Measurements from ENCODE around the gene FBLN2. TPM values are rescaled to one million over a fixed set of nuclear protein-coding genes. Genes with fewer than 3 reads are reported as not detected.

The FBLN2 gene
- total and polyA plus RNA-seq, 8 donors, result 1.8 to 143 (median 11.9) TPM

DNA sequence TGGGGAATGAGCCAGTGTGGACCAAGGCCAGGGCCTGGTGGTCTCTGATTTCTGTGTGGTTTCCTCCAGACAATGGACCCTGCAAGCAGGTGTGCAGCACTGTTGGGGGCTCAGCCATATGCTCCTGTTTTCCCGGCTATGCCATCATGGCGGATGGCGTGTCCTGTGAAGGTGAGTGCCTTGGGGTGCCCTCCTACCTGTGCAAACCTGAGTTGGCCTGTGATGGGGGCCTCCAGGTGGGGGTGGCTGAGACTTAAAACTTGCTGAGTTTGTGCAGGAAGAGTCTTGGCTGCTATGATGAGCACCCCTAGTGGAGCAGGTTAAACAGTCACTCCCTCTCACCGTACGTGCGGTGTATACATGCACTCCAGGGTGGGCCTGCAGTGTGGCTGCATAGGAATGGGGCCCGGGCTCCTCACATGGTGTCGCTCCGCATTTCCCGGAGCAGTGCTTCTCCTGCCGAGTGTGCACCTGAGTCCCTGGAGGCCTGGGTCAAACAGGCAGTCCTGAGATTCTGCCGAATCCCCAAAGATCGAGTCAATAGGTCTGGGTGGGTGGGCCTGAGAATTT is 70.8 kb downstream of the FBLN2 start:
- no peak overlapping the region for H3K4me3 ChIP-seq
- no peaks in the 10 kb centered on the region for H3K36me3 ChIP-seq
- H3K27ac ChIP-seq, result no peak overlapping the region
- no peak for DNase-seq
- WGBS, 5 donors, result 84 to 90% (median 87%) methylated on average over 12 to 13 of the region's 13 CpGs
- intact Hi-C loops (cut with DNase I; ENCODE audit: low total_unique reads), result no loop called here
- H3K9me3 ChIP-seq, result no peaks in the 10 kb centered on the region
- H3K4me1 ChIP-seq, result peaks cover 0 to 10% (median 7%) of the 10 kb centered on the region in 4 donors
- H3K27me3 ChIP-seq, result no peaks in the 10 kb centered on the region
- TF ChIP-seq EP300 (IDR thresholded peaks at IDR 0.05) (no peak), POLR2A (IDR thresholded peaks at IDR 0.05) (no peak), POLR2AphosphoS5 (IDR thresholded peaks at IDR 0.05) (no peak), CTCF (IDR thresholded peaks at IDR 0.05) (no peak)

DNA sequence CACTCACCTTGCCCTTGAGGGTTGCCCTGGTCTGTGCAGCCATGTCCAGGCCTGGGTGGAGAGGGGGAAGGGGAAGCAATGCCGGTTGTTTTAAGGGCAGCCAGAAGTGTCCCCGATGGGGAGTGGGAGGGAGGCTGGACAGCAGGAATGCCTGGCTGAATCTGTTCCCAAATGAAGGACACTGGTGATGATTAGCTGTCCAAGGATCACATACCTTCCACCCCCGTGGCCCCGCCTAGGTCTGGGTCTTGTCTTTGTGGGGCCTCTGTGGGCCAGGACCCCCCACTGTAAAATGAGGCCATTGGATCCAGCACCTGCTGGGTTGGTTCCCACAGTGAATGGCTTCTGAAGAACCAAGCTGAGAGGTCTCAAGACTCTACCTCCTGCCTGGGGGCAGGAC is 71.4 kb downstream of the FBLN2 start:
- intact Hi-C loops (cut with DNase I; ENCODE audit: low total_unique reads), result no loop called here

GRCh38 chr3:13620776-13621365 is 71.9 kb downstream of the FBLN2 start:
- no peak for TF ChIP-seq POLR2A (IDR thresholded peaks at IDR 0.05)
- no peak for TF ChIP-seq CTCF (IDR thresholded peaks at IDR 0.05)
- TF ChIP-seq EP300 (IDR thresholded peaks at IDR 0.05), result no peak
- TF ChIP-seq POLR2AphosphoS5 (IDR thresholded peaks at IDR 0.05), result no peak
- intact Hi-C loops (cut with DNase I; ENCODE audit: low total_unique reads), result no loop called here
- peaks cover 0 to 10% (median 7%) of the 10 kb centered on the region in 4 donors for H3K4me1 ChIP-seq

More for the DNA sequence above, 71.4 kb downstream of the FBLN2 start:
- H3K9me3 ChIP-seq, result no peaks in the 10 kb centered on the region
- H3K36me3 ChIP-seq, result no peaks in the 10 kb centered on the region
- WGBS, 5 donors, result 79 to 88% (median 84%) methylated on average over 2 to 4 of the region's 4 CpGs
- no peak overlapping the region for H3K27ac ChIP-seq
- TF ChIP-seq CTCF (IDR thresholded peaks at IDR 0.05), result no peak
- TF ChIP-seq EP300 (IDR thresholded peaks at IDR 0.05), result no peak
- TF ChIP-seq POLR2AphosphoS5 (IDR thresholded peaks at IDR 0.05), result no peak
- TF ChIP-seq POLR2A (IDR thresholded peaks at IDR 0.05), result no peak
- H3K4me3 ChIP-seq, result no peak overlapping the region
- H3K27me3 ChIP-seq, result no peaks in the 10 kb centered on the region
- peaks cover 0 to 10% (median 7%) of the 10 kb centered on the region in 4 donors for H3K4me1 ChIP-seq
- DNase-seq, result no peak

DNA sequence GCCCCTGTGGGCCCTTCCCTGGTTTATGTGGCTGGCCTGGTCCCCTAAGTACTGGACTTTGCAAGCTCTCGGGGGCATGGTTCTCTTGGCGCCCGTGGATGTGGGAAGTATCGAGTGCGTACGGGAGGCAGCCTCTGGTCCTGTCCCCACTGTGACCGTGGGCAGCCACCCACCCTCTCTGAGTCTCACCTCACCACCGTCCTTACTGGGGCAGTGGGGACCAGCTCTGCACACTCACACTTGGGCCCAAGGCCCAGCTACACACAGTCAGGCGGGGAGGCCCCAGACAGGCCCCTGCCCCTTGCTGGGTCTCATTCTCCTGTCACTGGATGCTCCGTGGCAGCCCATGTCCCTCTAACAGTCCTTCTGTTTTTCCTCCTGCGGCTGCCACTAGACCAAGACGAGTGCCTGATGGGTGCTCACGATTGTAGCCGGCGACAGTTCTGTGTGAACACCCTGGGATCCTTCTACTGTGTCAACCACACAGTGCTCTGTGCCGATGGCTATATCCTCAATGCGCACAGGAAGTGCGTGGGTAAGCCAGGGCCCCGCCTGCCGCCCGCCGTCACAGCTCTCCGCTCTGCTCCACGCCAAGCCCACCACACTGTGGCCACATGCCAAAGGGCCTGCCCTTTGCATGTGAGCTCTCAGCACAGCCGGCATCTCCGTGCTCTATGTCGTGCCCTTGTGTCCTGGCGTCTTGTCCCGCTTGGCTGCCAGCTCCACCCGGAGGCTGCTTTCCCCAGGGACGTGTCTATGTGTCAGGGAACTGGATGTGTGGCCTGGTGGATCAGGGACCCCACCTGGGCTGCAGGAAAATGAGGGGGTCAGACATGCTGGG is 72.7 kb downstream of the FBLN2 start:
- peak in 1 of 2 donors; percentile 42 for DNase-seq
- Histone ChIP-seq H3K36me3 (no peaks in the 10 kb centered on the region), H3K27me3 (no peaks in the 10 kb centered on the region), H3K4me3 (no peak overlapping the region), H3K27ac (no peak overlapping the region), H3K4me1 (peaks cover 0 to 10% (median 7%) of the 10 kb centered on the region in 4 donors), H3K9me3 (no peaks in the 10 kb centered on the region)
- TF ChIP-seq CTCF (IDR thresholded peaks at IDR 0.05) (no peak), EP300 (IDR thresholded peaks at IDR 0.05) (no peak), POLR2AphosphoS5 (IDR thresholded peaks at IDR 0.05) (no peak), POLR2A (IDR thresholded peaks at IDR 0.05) (no peak)
- WGBS, 5 donors, result 82 to 89% (median 85%) methylated on average over 9 to 31 of the region's 31 CpGs
- intact Hi-C loops (cut with DNase I; ENCODE audit: low total_unique reads), result no loop called here

More at GRCh38 chr3:13620776-13621365, 71.9 kb downstream of the FBLN2 start:
- Histone ChIP-seq H3K36me3 (no peaks in the 10 kb centered on the region), H3K27ac (no peak overlapping the region), H3K27me3 (no peaks in the 10 kb centered on the region), H3K4me3 (no peak overlapping the region), H3K9me3 (no peaks in the 10 kb centered on the region)
- DNase-seq, result no peak
- WGBS, 5 donors, result 88 to 93% (median 90%) methylated on average over 8 to 12 of the region's 12 CpGs
